ENCODE measurements around the gene CEP72.
"Not testable (repeated sequence)": the region's sequence is repeated elsewhere in the genome, so short reads cannot be mapped to it uniquely, and the experiment has no call there.

The CEP72 gene

GRCh38 chr5:628351-629205, 16.4 kb downstream of the CEP72 start:
- not testable (repeated sequence) for H3K9ac ChIP-seq (ENCODE audit: low read depth, low read length); H3K9me3 ChIP-seq (ENCODE audit: insufficient read depth, low read depth, low read length); H3K27me3 ChIP-seq (ENCODE audit: insufficient read depth, low read length); H3K27ac ChIP-seq (ENCODE audit: low read depth, low read length); H3K4me3 ChIP-seq (ENCODE audit: low read length); H3K4me1 ChIP-seq (ENCODE audit: insufficient read depth, low read length)
- peaks cover 53% of the 10 kb centered on the region for H3K36me3 ChIP-seq (ENCODE audit: insufficient read depth, low read length)
- 92% methylated on average over 19 of the region's 21 CpGs for WGBS

GRCh38 chr5:633501-633955, 21.4 kb downstream of the CEP72 start:
- no peaks in the 10 kb centered on the region for H3K27me3 ChIP-seq (ENCODE audit: insufficient read depth, low read length)
- no peak overlapping the region for H3K4me3 ChIP-seq (ENCODE audit: low read length)
- H3K27ac ChIP-seq (ENCODE audit: low read depth, low read length), result no peak overlapping the region
- H3K4me1 ChIP-seq (ENCODE audit: insufficient read depth, low read length), result no peaks in the 10 kb centered on the region
- no peak overlapping the region for H3K9ac ChIP-seq (ENCODE audit: low read depth, low read length)
- 93% methylated on average over 20 of the region's 20 CpGs for WGBS
- H3K9me3 ChIP-seq (ENCODE audit: insufficient read depth, low read depth, low read length), result no peaks in the 10 kb centered on the region
- H3K36me3 ChIP-seq (ENCODE audit: insufficient read depth, low read length), result peaks cover 56% of the 10 kb centered on the region

DNA sequence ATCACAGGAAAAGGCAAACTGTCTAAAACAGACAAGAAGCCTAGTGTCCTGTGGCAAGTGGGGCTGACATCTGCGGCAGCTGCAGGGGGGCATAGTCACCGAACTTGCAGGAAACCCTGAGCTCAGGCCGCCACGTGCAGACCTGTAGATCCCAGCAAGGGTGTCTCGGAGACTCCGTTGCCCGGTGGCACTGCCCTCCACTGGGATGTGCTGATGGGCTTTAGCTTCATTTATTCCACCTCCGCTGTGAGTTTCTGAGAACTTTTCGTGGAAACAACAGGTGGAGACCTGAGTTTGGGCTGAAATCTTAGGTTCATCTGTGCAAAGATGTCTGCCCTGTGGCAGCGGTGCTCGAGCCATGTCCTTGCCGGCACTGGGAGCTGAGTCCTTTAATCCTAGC, 22.1 kb downstream of the CEP72 start:
- H3K36me3 ChIP-seq (ENCODE audit: insufficient read depth, low read length), result peaks cover 56% of the 10 kb centered on the region
- H3K9ac ChIP-seq (ENCODE audit: low read depth, low read length), result no peak overlapping the region
- no peak overlapping the region for H3K4me3 ChIP-seq (ENCODE audit: low read length)
- H3K27ac ChIP-seq (ENCODE audit: low read depth, low read length), result no peak overlapping the region
- no peaks in the 10 kb centered on the region for H3K9me3 ChIP-seq (ENCODE audit: insufficient read depth, low read depth, low read length)
- H3K27me3 ChIP-seq (ENCODE audit: insufficient read depth, low read length), result no peaks in the 10 kb centered on the region
- H3K4me1 ChIP-seq (ENCODE audit: insufficient read depth, low read length), result no peaks in the 10 kb centered on the region
- 94% methylated on average over 12 of the region's 12 CpGs for WGBS

- Histone ChIP-seq H3K4me3 (ENCODE audit: low read length) (no peak overlapping the region), H3K4me1 (ENCODE audit: insufficient read depth, low read length) (no peaks in the 10 kb centered on the region), H3K9me3 (ENCODE audit: insufficient read depth, low read depth, low read length) (no peaks in the 10 kb centered on the region), H3K36me3 (ENCODE audit: insufficient read depth, low read length) (peaks cover 68% of the 10 kb centered on the region), H3K27ac (ENCODE audit: low read depth, low read length) (no peak overlapping the region), H3K9ac (ENCODE audit: low read depth, low read length) (no peak overlapping the region), H3K27me3 (ENCODE audit: insufficient read depth, low read length) (no peaks in the 10 kb centered on the region)
- WGBS, result 96% methylated on average over 18 of the region's 18 CpGs
These were observed 23.3 kb downstream of the CEP72 start for GRCh38 chr5:635306-636055.

DNA sequence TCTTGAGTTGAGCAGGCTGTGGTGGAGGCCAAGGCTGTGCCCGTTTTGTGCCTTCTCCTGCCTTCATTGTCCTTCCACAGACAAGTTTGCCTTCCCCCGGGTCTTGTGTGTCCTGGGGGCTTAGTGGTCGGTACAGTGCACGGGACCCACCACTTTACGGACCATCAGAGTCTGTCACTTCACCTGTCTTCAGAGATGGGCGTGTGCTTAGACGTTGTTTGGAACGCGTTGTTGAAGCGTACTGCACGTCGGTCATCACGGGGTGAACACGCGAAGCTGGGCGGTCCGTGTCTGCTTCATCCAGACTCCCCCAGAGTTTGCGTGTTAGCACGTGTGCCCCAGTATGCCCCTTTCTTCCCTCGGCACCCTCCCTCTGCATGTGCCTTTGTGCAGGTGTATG, 24.8 kb downstream of the CEP72 start:
- no peaks in the 10 kb centered on the region for H3K27me3 ChIP-seq (ENCODE audit: insufficient read depth, low read length)
- no peaks in the 10 kb centered on the region for H3K4me1 ChIP-seq (ENCODE audit: insufficient read depth, low read length)
- no peaks in the 10 kb centered on the region for H3K9me3 ChIP-seq (ENCODE audit: insufficient read depth, low read depth, low read length)
- 97% methylated on average over 20 of the region's 20 CpGs for WGBS
- peaks cover 81% of the 10 kb centered on the region for H3K36me3 ChIP-seq (ENCODE audit: insufficient read depth, low read length)
- no peak overlapping the region for H3K4me3 ChIP-seq (ENCODE audit: low read length)
- no peak overlapping the region for H3K27ac ChIP-seq (ENCODE audit: low read depth, low read length)
- no peak overlapping the region for H3K9ac ChIP-seq (ENCODE audit: low read depth, low read length)

DNA sequence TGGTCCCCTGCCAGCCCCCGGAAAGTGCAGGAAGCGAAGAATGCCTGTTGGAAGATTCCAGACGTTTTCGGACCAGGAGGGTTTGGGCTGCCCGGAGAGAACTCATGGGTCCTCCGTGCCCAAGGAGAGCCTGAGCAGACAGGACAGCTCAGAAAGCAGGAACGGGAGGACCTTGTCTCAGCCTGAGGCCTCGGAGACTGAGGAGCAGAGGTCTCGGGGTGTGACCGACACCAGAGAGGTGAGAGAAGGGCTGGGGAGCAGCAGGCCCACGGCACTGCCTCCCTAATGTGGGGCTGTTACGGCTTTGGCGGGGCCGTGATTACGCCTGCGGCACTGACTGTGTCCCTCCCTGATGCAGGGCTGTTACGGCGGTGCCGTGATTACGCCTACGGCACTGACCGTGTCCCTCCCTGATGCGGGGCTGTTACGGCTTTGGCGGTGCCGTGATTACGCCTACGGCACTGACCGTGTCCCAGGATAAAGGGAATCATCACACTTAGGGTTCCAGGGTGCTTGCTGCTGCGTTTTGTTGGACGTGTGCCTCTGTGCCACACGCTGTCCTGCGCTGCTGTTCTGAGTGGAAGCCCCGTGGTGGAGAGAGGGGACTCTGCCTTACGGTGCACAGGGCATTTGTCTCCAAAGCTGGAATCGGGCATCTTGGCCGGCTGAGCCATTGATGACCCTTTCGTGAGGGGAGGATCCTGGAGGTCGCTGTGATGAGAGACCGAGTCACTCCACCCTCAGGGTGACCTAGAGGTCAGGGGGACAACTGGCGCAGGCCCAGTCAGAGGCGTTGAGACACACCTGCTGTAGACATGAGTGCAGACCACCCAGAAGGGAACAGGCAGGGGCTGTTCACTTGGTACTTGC, 25.7 kb downstream of the CEP72 start:
- Histone ChIP-seq H3K4me3 (ENCODE audit: low read length) (no peak overlapping the region), H3K27me3 (ENCODE audit: insufficient read depth, low read length) (no peaks in the 10 kb centered on the region), H3K9me3 (ENCODE audit: insufficient read depth, low read depth, low read length) (no peaks in the 10 kb centered on the region), H3K4me1 (ENCODE audit: insufficient read depth, low read length) (no peaks in the 10 kb centered on the region), H3K27ac (ENCODE audit: low read depth, low read length) (no peak overlapping the region), H3K36me3 (ENCODE audit: insufficient read depth, low read length) (peaks cover 89% of the 10 kb centered on the region), H3K9ac (ENCODE audit: low read depth, low read length) (no peak overlapping the region)
- 96% methylated on average over 42 of the region's 42 CpGs for WGBS

- no peak overlapping the region for H3K4me3 ChIP-seq (ENCODE audit: low read length)
- no peak overlapping the region for H3K9ac ChIP-seq (ENCODE audit: low read depth, low read length)
- H3K9me3 ChIP-seq (ENCODE audit: insufficient read depth, low read depth, low read length), result no peaks in the 10 kb centered on the region
- no peak overlapping the region for H3K27ac ChIP-seq (ENCODE audit: low read depth, low read length)
- H3K27me3 ChIP-seq (ENCODE audit: insufficient read depth, low read length), result no peaks in the 10 kb centered on the region
- peaks cover 95% of the 10 kb centered on the region for H3K36me3 ChIP-seq (ENCODE audit: insufficient read depth, low read length)
- 95% methylated on average over 29 of the region's 29 CpGs for WGBS
- H3K4me1 ChIP-seq (ENCODE audit: insufficient read depth, low read length), result no peaks in the 10 kb centered on the region
These were observed 26.5 kb downstream of the CEP72 start for GRCh38 chr5:638501-639252.

- peaks cover 95% of the 10 kb centered on the region for H3K36me3 ChIP-seq (ENCODE audit: insufficient read depth, low read length)
- H3K27me3 ChIP-seq (ENCODE audit: insufficient read depth, low read length), result no peaks in the 10 kb centered on the region
- H3K9me3 ChIP-seq (ENCODE audit: insufficient read depth, low read depth, low read length), result no peaks in the 10 kb centered on the region
- no peak overlapping the region for H3K27ac ChIP-seq (ENCODE audit: low read depth, low read length)
- whole genome bisulfite sequencing, result 95% methylated on average over 9 of the region's 9 CpGs
- H3K4me1 ChIP-seq (ENCODE audit: insufficient read depth, low read length), result no peaks in the 10 kb centered on the region
- no peak overlapping the region; the same call in 1 of the 2 replicates for H3K9ac ChIP-seq (ENCODE audit: low read depth, low read length)
- no peak overlapping the region for H3K4me3 ChIP-seq (ENCODE audit: low read length)
These were observed 27.1 kb downstream of the CEP72 start for GRCh38 chr5:639253-639530.

GRCh38 chr5:639584-640213, 27.6 kb downstream of the CEP72 start:
- H3K4me1 ChIP-seq (ENCODE audit: insufficient read depth, low read length), result no peaks in the 10 kb centered on the region

More at GRCh38 chr5:639584-640213, 27.6 kb downstream of the CEP72 start:
- Histone ChIP-seq H3K27me3 (ENCODE audit: insufficient read depth, low read length) (no peaks in the 10 kb centered on the region), H3K9me3 (ENCODE audit: insufficient read depth, low read depth, low read length) (no peaks in the 10 kb centered on the region), H3K27ac (ENCODE audit: low read depth, low read length) (no peak overlapping the region), H3K36me3 (ENCODE audit: insufficient read depth, low read length) (peaks cover 95% of the 10 kb centered on the region), H3K9ac (ENCODE audit: low read depth, low read length) (no peak overlapping the region), H3K4me3 (ENCODE audit: low read length) (no peak overlapping the region)
- 95% methylated on average over 20 of the region's 20 CpGs for WGBS
